DOHH2 (cell line): ENCODE measurements around the gene SC5D.

Experiments used
- H3F3A ChIP-seq: fragments of 200-600 bp; sonication (generic), shearing (Covaris generic); 2 replicates; pipeline ENCODE4 v1.6.0; 2016; ENCODE audit warnings: antibody characterized with exemption, mild to moderate bottlenecking; ENCODE audit not compliant: control insufficient read depth, insufficient read depth
- H3K27ac ChIP-seq: fragments of 200-600 bp; sonication (generic); 2 replicates; pipeline ENCODE4 v1.5.1; 2014; ENCODE audit warnings: low read depth, mild to moderate bottlenecking, low read length, moderate library complexity
- H3K27me3 ChIP-seq: fragments of 200-600 bp; sonication (generic); 2 replicates; pipeline ENCODE4 v1.6.1; 2014; ENCODE audit warnings: mild to moderate bottlenecking, low read length, mixed read lengths; ENCODE audit not compliant: control insufficient read depth
- H3K36me3 ChIP-seq: fragments of 200-600 bp; sonication (generic); 2 replicates; pipeline ENCODE4 v1.6.1; 2014; ENCODE audit warnings: mild to moderate bottlenecking, low read length, moderate library complexity, mixed read lengths; ENCODE audit not compliant: control insufficient read depth
- H3K4me1 ChIP-seq: fragments of 200-600 bp; sonication (generic); 2 replicates; pipeline ENCODE4 v1.6.1; 2014; ENCODE audit warnings: mild to moderate bottlenecking, low read length, mixed read lengths; ENCODE audit not compliant: control insufficient read depth
- H3K4me2 ChIP-seq: fragments of 200-600 bp; sonication (generic); 2 replicates; pipeline ENCODE4 v1.6.0; 2014; ENCODE audit warnings: mild to moderate bottlenecking, low read length, moderate library complexity
- H3K4me3 ChIP-seq: fragments of 200-600 bp; sonication (generic); 2 replicates; pipeline ENCODE4 v1.5.1; 2014; ENCODE audit warnings: mild to moderate bottlenecking, low read length, mixed read lengths
- H3K79me2 ChIP-seq: fragments of 200-600 bp; sonication (generic); 2 replicates; pipeline ENCODE4 v1.6.1; 2014; ENCODE audit warnings: mild to moderate bottlenecking, low read length, mixed read lengths; ENCODE audit not compliant: control insufficient read depth
- H3K9me2 ChIP-seq: fragments of 200-600 bp; sonication (generic); replicated peaks from 2 replicates; pipeline ENCODE4 v1.6.1; 2014; ENCODE audit warnings: mild to moderate bottlenecking, low read length, mixed read lengths; ENCODE audit not compliant: control insufficient read depth
- H3K9me3 ChIP-seq: fragments of 200-600 bp; sonication (generic); 2 replicates; pipeline ENCODE4 v1.6.1; 2014; ENCODE audit warnings: antibody characterized with exemption, low read length, mixed read lengths; ENCODE audit not compliant: control insufficient read depth, insufficient read depth
- H4K20me1 ChIP-seq: fragments of 200-600 bp; sonication (generic); 2 replicates; pipeline ENCODE4 v1.6.0; 2014; ENCODE audit warnings: low read depth, mild to moderate bottlenecking, antibody characterized with exemption, low read length, moderate library complexity; ENCODE audit not compliant: control insufficient read depth, insufficient read depth
- CTCF ChIP-seq: fragments of 200-600 bp; sonication (generic); IDR thresholded peaks from one replicate; pipeline ENCODE4 v1.5.1; 2014; ENCODE audit warnings: antibody characterized with exemption, mild to moderate bottlenecking, low read depth, low read length; ENCODE audit not compliant: poor library complexity, severe bottlenecking
- EZH2phosphoT487 ChIP-seq: fragments of 200-600 bp; sonication (generic); IDR thresholded peaks from 2 replicates; pipeline ENCODE4 v1.6.1; 2017; ENCODE audit warnings: borderline replicate concordance, mild to moderate bottlenecking, antibody characterized with exemption, low read length, moderate library complexity, mixed read lengths

SC5D gene

GRCh38 chr11:121356357-121356756 lies 63.8 kb downstream of the SC5D start:
- Histone ChIP-seq H3K79me2 (no peaks in the 10 kb centered on the region), H3K9me2 (no peaks in the 10 kb centered on the region; the same call in 1 of the 2 replicates), H4K20me1 (no peaks in the 10 kb centered on the region), H3K4me2 (no peak overlapping the region), H3F3A (no peaks in the 10 kb centered on the region), H3K4me1 (peaks cover 16% of the 10 kb centered on the region), H3K9me3 (no peaks in the 10 kb centered on the region), H3K27me3 (no peaks in the 10 kb centered on the region), H3K27ac (no peak overlapping the region), H3K4me3 (no peak overlapping the region), H3K36me3 (no peaks in the 10 kb centered on the region)
- TF ChIP-seq CTCF, result no peak
- TF ChIP-seq EZH2phosphoT487, result no peak
